T-helper 1 cell treated with Interleukin-12 subunit alpha and Interleukin-12 subunit beta and Interleukin-4 antibody, amounts not matched to agents 30 μg/mL and 1 μg/mL, for 36 hours (primary cell): ENCODE measurements around the gene COBLL1.
"Not testable (repeated sequence)": the region's sequence is repeated elsewhere in the genome, so short reads cannot be mapped to it uniquely, and the experiment has no call there.

ENCODE experiments used
- H3K27ac Mint-ChIP-seq: one replicate; pipeline ENCODE4 v1.8.0; 2021; ENCODE audit warnings: mild to moderate bottlenecking, mixed read lengths
- H3K27me3 Mint-ChIP-seq: one replicate; pipeline ENCODE4 v1.8.0; 2021; ENCODE audit warnings: low read depth, mixed read lengths
- H3K36me3 Mint-ChIP-seq: one replicate; pipeline ENCODE4 v1.8.0; 2021; ENCODE audit warnings: low read depth, mixed read lengths
- H3K4me1 Mint-ChIP-seq: one replicate; pipeline ENCODE4 v1.8.0; 2021; ENCODE audit warnings: low read depth, mixed read lengths
- H3K4me3 Mint-ChIP-seq: one replicate; pipeline ENCODE4 v1.8.0; 2021; ENCODE audit warnings: mild to moderate bottlenecking, moderate library complexity, mixed read lengths
- H3K9me3 Mint-ChIP-seq: one replicate; pipeline ENCODE4 v1.8.0; 2021; ENCODE audit warnings: mixed read lengths

The COBLL1 gene

DNA sequence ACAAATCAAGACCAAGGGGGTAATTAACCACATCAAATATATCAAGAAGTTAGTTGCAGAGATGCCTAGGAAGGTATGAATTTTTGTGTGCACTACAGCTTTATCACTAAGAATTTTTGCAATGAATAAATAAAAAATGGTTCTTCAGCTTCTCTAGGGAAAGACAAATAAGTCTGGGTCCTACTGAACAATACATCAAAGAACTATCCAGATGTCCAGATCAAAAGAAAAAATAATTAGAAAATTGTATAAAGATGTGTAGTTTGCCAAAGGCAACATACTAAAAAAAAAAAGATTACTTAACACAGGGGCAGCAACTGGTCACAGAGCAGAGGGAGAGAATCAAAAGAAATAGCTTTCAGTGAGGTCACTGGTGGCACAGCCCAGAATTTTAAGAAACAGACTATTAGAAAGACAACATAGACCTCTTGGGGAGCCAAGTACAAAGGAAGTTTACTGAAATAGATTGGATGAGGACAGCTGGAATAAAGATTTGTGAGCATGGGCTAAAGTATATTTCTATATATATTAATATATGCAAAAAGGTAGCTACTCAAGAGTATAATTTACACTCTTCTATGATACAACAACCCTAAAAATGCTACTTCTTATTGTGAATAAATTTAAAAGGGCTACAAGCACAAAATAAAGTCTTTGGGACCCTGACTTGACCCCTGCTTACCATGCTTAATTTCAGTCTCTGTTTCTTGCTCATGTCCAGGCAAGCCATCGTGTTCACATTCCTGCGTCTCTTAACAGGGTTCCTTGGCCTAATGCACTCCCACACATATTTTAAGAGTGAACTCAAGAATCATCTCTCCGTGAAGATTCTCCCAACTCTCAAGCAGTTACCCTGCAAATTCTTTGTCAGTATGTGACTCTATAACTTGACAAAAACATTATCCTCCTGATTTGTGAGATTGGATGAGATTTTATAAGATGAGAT, 121.4 kb downstream of the COBLL1 start:
- H3K27me3 Mint-ChIP-seq: no peaks in the 10 kb centered on the region
- H3K4me3 Mint-ChIP-seq: no peak overlapping the region
- H3K27ac Mint-ChIP-seq: no peak overlapping the region
- no peaks in the 10 kb centered on the region for H3K4me1 Mint-ChIP-seq
- no peaks in the 10 kb centered on the region for H3K36me3 Mint-ChIP-seq
- H3K9me3 Mint-ChIP-seq: no peaks in the 10 kb centered on the region

GRCh38 chr2:164717000-164717803, 124.4 kb downstream of the COBLL1 start:
- no peak overlapping the region for H3K4me3 Mint-ChIP-seq
- H3K27me3 Mint-ChIP-seq: no peaks in the 10 kb centered on the region
- H3K36me3 Mint-ChIP-seq: no peaks in the 10 kb centered on the region
- no peaks in the 10 kb centered on the region for H3K9me3 Mint-ChIP-seq
- no peak overlapping the region for H3K27ac Mint-ChIP-seq
- no peaks in the 10 kb centered on the region for H3K4me1 Mint-ChIP-seq

DNA sequence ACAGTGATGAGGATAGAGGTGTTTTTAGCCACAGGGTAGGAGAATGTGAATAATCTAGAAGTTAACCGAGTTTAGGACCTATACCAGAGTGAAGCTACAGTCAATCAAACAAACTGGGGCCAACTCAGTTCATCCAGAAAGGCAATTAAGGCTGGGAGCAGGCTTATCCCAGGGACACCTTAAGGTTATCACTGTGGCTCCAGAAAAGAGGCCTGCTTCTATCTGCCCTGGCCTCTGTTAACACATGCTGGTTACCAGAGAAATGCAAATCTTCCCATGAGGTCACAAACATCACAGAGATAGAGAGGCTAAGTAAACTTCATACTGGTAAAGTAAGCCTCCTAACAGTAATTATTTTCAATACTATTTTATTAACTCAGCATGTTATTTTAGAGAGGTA, 127.2 kb downstream of the COBLL1 start:
- Mint-ChIP-seq H3K27me3 (no peaks in the 10 kb centered on the region), H3K27ac (no peak overlapping the region), H3K36me3 (no peaks in the 10 kb centered on the region), H3K4me3 (no peak overlapping the region), H3K9me3 (no peaks in the 10 kb centered on the region), H3K4me1 (no peaks in the 10 kb centered on the region)

- H3K4me3 Mint-ChIP-seq: no peak overlapping the region
- no peak overlapping the region for H3K27ac Mint-ChIP-seq
- H3K27me3 Mint-ChIP-seq: peaks cover 3% of the 10 kb centered on the region
Observed at GRCh38 chr2:164711766-164712138, 129.9 kb downstream of the COBLL1 start.

DNA sequence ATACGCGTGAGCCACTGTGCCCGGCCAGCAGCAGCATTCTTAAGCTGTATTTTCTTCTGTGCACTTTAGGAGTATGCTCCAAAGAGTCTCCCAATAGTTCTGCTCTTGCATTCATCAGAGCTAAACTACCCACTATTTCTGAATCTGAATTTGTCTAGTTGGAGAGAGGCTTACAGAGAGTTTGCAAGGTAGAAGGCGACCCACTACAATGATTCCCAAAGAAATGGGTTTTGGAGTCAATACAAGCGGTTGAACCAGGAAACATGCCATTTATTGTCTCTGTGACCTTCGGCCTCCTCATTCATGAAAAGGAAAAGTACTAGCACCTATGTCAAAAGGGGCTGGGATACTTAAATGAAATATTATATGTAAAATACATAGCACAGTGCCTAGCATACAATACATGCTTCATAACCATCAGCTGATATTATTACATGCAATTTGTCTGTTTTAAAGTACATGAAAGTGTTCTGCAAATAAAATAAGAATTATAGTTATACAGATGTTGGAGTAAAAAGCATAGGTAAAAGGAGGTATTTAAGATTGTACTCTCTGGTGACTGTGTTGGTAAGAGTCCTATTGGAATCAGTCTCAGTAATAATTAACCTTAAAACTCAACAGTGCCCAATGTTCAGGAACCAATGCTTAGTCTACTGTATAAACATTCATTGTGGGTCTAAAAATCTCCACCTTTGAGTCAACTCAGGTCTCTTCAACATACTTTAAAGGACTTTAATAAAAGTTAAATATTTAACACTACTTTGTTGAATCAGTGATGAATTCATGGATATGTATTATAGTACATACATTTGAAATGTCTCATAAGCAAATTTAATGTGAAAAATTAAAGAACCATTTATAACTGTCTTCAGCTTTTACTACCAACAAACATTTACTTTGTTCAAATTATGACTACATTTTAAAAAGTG, 130.5 kb downstream of the COBLL1 start:
- H3K4me1 Mint-ChIP-seq: no peaks in the 10 kb centered on the region
- no peaks in the 10 kb centered on the region for H3K9me3 Mint-ChIP-seq
- no peaks in the 10 kb centered on the region for H3K36me3 Mint-ChIP-seq
- peaks cover 3% of the 10 kb centered on the region for H3K27me3 Mint-ChIP-seq
- H3K4me3 Mint-ChIP-seq: no peak overlapping the region
- H3K27ac Mint-ChIP-seq: no peak overlapping the region

More at GRCh38 chr2:164711766-164712138, 129.9 kb downstream of the COBLL1 start:
- Mint-ChIP-seq H3K4me1 (no peaks in the 10 kb centered on the region), H3K36me3 (no peaks in the 10 kb centered on the region), H3K9me3 (no peaks in the 10 kb centered on the region)

DNA sequence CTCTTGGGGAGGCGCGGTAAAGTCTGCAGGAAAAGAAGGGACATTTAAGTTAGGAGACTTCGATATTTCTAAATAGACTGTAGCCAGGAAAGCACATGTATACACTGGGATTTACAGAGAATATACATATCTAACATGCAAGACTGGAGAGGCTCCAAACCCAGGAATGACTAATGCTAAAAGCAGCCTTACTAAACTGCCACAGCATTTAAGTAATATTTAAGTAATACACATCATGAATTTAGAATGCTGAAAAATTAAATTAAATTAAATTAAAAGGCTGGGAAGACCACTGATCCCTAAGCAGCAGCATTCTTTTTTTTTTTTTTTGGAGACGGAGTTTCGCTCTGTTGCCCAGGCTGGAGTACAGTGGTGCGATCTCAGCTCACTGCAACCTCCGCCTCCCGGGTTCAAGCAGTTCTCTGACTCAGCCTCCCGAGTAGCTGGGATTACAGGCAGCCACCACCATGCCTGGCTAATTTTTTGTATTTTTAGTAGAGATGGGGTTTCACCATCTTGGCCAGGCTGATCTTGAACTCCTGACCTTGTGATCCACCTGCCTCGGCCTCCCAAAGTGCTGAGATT, 131.3 kb downstream of the COBLL1 start:
- H3K4me1 Mint-ChIP-seq, H3K27me3 Mint-ChIP-seq, H3K9me3 Mint-ChIP-seq, H3K4me3 Mint-ChIP-seq, H3K36me3 Mint-ChIP-seq, H3K27ac Mint-ChIP-seq: not testable (repeated sequence)

DNA sequence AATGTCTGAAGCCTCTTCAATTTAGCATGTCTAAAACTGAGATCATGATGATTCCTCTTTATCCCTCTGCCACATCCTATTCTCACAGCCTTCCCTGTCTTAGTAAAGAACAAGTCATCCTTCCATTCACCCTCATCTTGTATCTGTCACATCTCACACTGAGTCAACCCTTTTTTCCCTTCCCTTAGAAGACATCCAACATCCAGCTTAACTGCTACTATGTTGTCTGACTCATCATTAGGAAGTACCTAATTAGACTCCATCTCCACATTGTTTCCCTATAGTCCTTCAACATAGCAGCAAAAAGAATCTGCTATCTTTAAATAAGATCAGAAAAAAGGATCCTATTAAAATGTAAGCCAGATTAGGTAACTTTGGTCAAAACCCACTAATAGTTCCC, 135.1 kb downstream of the COBLL1 start:
- Mint-ChIP-seq H3K36me3 (no peaks in the 10 kb centered on the region), H3K27me3 (peaks cover 3% of the 10 kb centered on the region), H3K27ac (no peak overlapping the region), H3K9me3 (no peaks in the 10 kb centered on the region), H3K4me1 (no peaks in the 10 kb centered on the region), H3K4me3 (no peak overlapping the region)

GRCh38 chr2:164705412-164706167, 136.0 kb downstream of the COBLL1 start:
- Mint-ChIP-seq H3K9me3 (no peaks in the 10 kb centered on the region), H3K27ac (no peak overlapping the region), H3K27me3 (peaks cover 3% of the 10 kb centered on the region)

DNA sequence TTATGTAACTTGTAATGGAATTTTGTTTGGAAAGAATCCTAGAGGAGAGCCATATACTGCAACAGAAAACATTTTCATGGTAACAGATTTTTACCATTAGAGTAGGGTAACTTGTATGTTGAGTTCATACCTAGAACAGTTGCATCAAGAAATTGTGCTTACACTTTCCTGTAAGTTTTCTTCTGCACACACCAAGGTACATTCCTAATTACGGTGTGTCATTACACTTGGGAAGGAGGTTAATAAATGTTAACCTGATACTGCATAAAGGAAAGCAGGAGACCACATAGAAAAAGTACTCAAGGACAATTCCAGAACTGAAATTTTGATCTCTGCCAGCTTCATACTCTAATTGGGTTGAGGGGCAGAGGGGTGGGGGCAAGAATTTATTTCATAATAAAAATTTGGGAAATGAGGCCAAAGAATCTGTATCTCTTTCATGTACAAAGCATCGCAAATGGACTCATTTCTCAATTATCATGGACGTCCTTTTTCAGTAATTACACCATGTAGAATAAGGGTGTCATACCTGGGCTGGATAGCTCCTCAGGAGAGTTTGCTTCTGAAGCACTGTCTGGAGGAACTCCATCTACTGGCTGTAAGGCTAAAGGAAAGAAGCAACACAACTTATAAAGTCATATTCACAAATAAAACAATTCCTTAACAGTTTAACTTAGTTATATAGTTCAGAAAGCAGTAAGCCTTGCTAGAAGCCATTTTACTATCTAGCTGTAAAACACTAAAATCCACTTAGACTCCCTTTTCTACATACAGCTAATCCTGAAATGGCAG, 137.5 kb downstream of the COBLL1 start:
- no peak overlapping the region for H3K4me3 Mint-ChIP-seq
- no peaks in the 10 kb centered on the region for H3K9me3 Mint-ChIP-seq
- H3K27me3 Mint-ChIP-seq: peaks cover 3% of the 10 kb centered on the region
- no peak overlapping the region for H3K27ac Mint-ChIP-seq
- H3K36me3 Mint-ChIP-seq: no peaks in the 10 kb centered on the region
- no peaks in the 10 kb centered on the region for H3K4me1 Mint-ChIP-seq

More at GRCh38 chr2:164705412-164706167, 136.0 kb downstream of the COBLL1 start:
- no peaks in the 10 kb centered on the region for H3K4me1 Mint-ChIP-seq
- no peak overlapping the region for H3K4me3 Mint-ChIP-seq
- no peaks in the 10 kb centered on the region for H3K36me3 Mint-ChIP-seq

- no peak overlapping the region for H3K4me3 Mint-ChIP-seq
- H3K9me3 Mint-ChIP-seq: no peaks in the 10 kb centered on the region
- H3K4me1 Mint-ChIP-seq: no peaks in the 10 kb centered on the region
- no peaks in the 10 kb centered on the region for H3K36me3 Mint-ChIP-seq
- no peaks in the 10 kb centered on the region for H3K27me3 Mint-ChIP-seq
- no peak overlapping the region for H3K27ac Mint-ChIP-seq
Observed at GRCh38 chr2:164701565-164701964, 140.1 kb downstream of the COBLL1 start.

- no peak overlapping the region for H3K4me3 Mint-ChIP-seq
- H3K27me3 Mint-ChIP-seq: no peaks in the 10 kb centered on the region
- H3K4me1 Mint-ChIP-seq: no peaks in the 10 kb centered on the region
- no peaks in the 10 kb centered on the region for H3K9me3 Mint-ChIP-seq
- H3K27ac Mint-ChIP-seq: no peak overlapping the region
- no peaks in the 10 kb centered on the region for H3K36me3 Mint-ChIP-seq
Observed at GRCh38 chr2:164700390-164700789, 141.2 kb downstream of the COBLL1 start.

GRCh38 chr2:164697688-164698461, 143.7 kb downstream of the COBLL1 start:
- H3K27me3 Mint-ChIP-seq: no peaks in the 10 kb centered on the region
- H3K27ac Mint-ChIP-seq: no peak overlapping the region
- no peaks in the 10 kb centered on the region for H3K4me1 Mint-ChIP-seq
- H3K36me3 Mint-ChIP-seq: no peaks in the 10 kb centered on the region
- no peaks in the 10 kb centered on the region for H3K9me3 Mint-ChIP-seq
- H3K4me3 Mint-ChIP-seq: no peak overlapping the region
